AG04450 (cell line): ENCODE measurements around the gene NOS3. TPM values are rescaled to one million over a fixed set of nuclear protein-coding genes. Genes with fewer than 3 reads are reported as not detected.
A peak's percentile ranks its signal among the peaks of the same experiment; 100 is the strongest.

Experiments
- CTCF ChIA-PET: fragments of 300-600, 350-600 bp; formaldehyde crosslinking; extraction: SDS; loops from one replicate; lab custom pipeline; 2022; ENCODE audit warnings: antibody characterized with exemption, inconsistent platforms; lab: Charles Lee
- POLR2A ChIA-PET: fragments of 350-600 bp; formaldehyde crosslinking; extraction: SDS; loops from one replicate; lab custom pipeline; 2021; ENCODE audit warnings: antibody characterized with exemption, inconsistent platforms; lab: Yijun Ruan, JAX
- DNase-seq: peaks from one replicate; pipeline ENCODE4 v3.0.0-alpha.2; 2011; ENCODE audit warnings: low read depth, low spot score
- H3K27ac ChIP-seq: one replicate; pipeline ENCODE4 v1.5.1; 2012; ENCODE audit warnings: low read depth, low read length, control low read depth
- H3K27me3 ChIP-seq: one replicate; pipeline ENCODE4 v1.6.0; 2012; ENCODE audit warnings: low read length; ENCODE audit not compliant: control insufficient read depth, insufficient read depth
- H3K4me3 ChIP-seq: 2 replicates; pipeline ENCODE4 v1.5.1; 2011; ENCODE audit warnings: mild to moderate bottlenecking, low read depth, low read length, control low read depth
- H3K9me3 ChIP-seq: 2 replicates; pipeline ENCODE4 v1.5.1; 2012; ENCODE audit warnings: low read length; ENCODE audit not compliant: control insufficient read depth, insufficient read depth
- polyA plus RNA-seq: library from polyadenylated mRNA; depleted of rRNA; stranded (reverse); fragments of >200 nt; gene quantifications from 2 replicates; pipeline ENCODE4 v1.2.3, GENCODE V29; 2011
- TF ChIP-seq, protein P1 (sequence below): IDR thresholded peaks from 2 replicates; pipeline ENCODE4 v1.5.1; 2011; ENCODE audit warnings: low read depth, low read length, control low read depth, inconsistent platforms

The NOS3 gene
- polyA plus RNA-seq, 1 experiment: 0.60 TPM

DNA sequence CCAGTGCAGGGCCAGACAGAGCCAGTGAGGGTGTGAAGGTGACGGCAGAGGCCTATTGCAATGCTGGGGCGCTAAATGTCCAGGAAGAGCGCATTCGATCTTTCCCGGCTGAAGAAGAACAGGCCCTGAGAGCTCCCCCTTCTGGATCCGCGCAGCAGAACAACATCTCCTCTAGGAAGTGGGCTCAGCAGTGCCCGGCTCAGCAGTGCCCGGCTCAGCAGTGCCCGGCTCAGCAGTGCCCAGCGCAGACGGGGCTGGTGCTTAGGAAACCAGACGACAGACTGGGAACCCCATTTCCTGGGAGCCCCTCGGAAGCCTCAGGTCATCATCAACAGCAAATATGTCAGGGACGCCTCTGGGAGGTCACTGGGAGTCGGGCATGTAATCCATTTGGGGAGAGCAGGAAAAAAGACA lies 4.7 kb upstream of the NOS3 start:
- no peak for DNase-seq
- TF ChIP-seq, protein P1, sequence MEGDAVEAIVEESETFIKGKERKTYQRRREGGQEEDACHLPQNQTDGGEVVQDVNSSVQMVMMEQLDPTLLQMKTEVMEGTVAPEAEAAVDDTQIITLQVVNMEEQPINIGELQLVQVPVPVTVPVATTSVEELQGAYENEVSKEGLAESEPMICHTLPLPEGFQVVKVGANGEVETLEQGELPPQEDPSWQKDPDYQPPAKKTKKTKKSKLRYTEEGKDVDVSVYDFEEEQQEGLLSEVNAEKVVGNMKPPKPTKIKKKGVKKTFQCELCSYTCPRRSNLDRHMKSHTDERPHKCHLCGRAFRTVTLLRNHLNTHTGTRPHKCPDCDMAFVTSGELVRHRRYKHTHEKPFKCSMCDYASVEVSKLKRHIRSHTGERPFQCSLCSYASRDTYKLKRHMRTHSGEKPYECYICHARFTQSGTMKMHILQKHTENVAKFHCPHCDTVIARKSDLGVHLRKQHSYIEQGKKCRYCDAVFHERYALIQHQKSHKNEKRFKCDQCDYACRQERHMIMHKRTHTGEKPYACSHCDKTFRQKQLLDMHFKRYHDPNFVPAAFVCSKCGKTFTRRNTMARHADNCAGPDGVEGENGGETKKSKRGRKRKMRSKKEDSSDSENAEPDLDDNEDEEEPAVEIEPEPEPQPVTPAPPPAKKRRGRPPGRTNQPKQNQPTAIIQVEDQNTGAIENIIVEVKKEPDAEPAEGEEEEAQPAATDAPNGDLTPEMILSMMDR: peak; percentile 80
- ChIA-PET CTCF (interaction anchor here (0.6 to 4.4 kb wide), 22 partner anchors 8 to 207 kb away, joined by 3 to 78 read pairs (median 4); no protein-coding TSS in a partner anchor), POLR2A (no interaction called here)
- Histone ChIP-seq H3K9me3 (peaks cover 12% of the 10 kb centered on the region), H3K27ac (no peak overlapping the region), H3K27me3 (peaks cover 20% of the 10 kb centered on the region), H3K4me3 (no peak overlapping the region)

DNA sequence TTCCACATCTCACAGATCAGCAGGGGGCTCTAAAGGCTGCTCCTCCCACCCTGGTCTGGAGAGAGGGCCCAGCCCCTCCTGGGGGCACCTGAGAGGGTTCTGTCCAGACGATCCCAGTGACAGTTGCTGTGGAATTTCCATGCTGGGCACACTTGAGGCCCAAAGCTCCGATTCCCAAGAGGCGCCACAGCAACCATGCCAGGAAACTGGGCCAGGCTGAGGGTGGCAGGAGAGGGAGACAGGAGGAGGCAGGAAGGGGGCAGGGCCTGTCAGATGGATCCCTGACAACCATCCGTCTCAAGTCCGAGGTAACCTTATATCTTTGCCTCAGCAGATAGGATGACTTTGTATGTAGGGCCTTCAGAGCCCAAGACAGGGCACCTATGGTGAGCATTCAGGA lies 4.3 kb upstream of the NOS3 start:
- ChIA-PET POLR2A (no interaction called here), CTCF (interaction anchor here (0.6 to 4.4 kb wide), 11 partner anchors 11 to 239 kb away, joined by 3 to 78 read pairs (median 13); no protein-coding TSS in a partner anchor)
- TF ChIP-seq, protein P1: no peak
- Histone ChIP-seq H3K4me3 (no peak overlapping the region), H3K9me3 (peaks cover 16% of the 10 kb centered on the region), H3K27me3 (peaks cover 20% of the 10 kb centered on the region), H3K27ac (no peak overlapping the region)
- DNase-seq: no peak

DNA sequence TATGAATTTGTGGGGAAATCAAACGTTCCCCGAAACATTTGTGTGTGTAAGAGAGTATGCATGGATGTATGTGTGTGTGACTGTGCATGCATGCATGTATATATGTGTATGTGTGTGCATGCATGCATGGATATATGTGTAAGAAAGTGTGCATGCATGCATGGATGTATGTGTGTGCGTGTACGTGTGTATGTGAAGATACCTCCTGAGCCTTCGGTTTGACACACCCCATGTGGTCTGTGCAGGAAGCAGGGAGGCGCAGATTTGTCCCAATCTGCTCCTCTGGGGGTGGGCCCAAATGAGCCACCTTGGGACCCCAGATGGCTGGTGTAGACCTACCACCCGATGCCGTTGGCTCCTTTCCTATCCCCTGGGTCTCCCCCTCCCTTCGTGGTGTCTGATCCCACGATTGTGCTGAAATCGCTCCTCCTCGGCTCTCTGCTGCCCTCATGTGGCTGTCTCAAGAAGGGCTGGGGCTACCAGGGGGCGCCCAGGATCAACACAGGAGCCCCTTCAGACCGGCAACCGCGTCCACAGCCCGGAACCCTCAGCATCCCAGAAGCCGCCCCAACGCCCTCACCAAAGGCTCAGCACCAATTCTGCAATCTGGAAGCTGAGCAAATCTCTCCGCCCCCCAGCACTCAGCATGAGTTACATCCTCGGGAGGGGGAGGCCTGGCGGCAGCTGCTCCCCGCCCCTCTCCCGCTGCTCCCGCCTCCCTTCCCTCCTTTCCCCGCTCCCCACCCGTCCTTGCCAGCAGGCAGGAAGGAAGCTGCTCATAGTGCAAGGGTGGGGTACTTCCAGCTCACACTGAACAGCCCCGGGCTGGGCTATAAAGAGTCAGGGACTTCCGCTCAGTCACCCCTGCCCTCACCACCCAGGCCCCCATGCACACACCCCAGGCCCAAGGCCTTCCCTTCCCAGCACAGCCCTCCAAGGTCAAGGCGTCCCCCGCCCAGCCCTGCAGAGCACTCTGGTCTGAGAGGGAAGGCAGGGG lies 2.3 kb upstream of the NOS3 start:
- peaks cover 13% of the 10 kb centered on the region for H3K27me3 ChIP-seq
- H3K27ac ChIP-seq: no peak overlapping the region
- no peak overlapping the region for H3K4me3 ChIP-seq
- TF ChIP-seq, protein P1: peak; percentile 84
- ChIA-PET POLR2A (no interaction called here), CTCF (interaction anchor here (0.6 to 4.5 kb wide), 22 partner anchors 8 to 692 kb away, joined by 3 to 46 read pairs (median 4); no protein-coding TSS in a partner anchor)
- peaks cover 17% of the 10 kb centered on the region for H3K9me3 ChIP-seq
- no peak for DNase-seq

DNA sequence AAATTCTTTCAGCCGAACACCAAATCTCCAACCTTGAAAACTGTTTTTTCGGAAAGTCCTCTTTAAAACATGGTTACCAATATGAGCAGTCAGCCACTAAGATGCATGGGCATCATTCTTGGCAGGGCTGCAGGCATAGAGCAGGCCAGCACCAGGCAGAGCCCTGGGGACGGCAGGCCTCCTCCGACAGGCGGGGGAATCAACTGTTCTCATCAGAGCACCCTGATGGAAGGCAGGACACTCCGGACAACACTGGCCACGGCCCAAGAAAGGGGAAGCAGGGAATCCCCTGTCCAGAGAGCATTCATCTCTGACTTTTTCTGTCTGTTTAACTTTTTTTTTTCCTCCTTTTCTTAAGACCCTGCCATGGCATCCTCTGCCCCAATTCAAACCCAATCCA lies 1.4 kb upstream of the NOS3 start:
- no peak for DNase-seq
- TF ChIP-seq, protein P1: no peak
- Histone ChIP-seq H3K27ac (no peak overlapping the region), H3K4me3 (no peak overlapping the region), H3K9me3 (peaks cover 17% of the 10 kb centered on the region), H3K27me3 (peaks cover 13% of the 10 kb centered on the region)
- ChIA-PET CTCF (interaction anchor here (0.6 to 4.5 kb wide), 21 partner anchors 9 to 691 kb away, joined by 3 to 46 read pairs (median 4); no protein-coding TSS in a partner anchor), POLR2A (no interaction called here)
